ENCODE results near the gene KDM7A. TPM values are rescaled to one million over a fixed set of nuclear protein-coding genes. Genes with fewer than 3 reads are reported as not detected.

The KDM7A gene
- total RNA-seq, 1 experiment from 2014 or later = 6.6 TPM

DNA sequence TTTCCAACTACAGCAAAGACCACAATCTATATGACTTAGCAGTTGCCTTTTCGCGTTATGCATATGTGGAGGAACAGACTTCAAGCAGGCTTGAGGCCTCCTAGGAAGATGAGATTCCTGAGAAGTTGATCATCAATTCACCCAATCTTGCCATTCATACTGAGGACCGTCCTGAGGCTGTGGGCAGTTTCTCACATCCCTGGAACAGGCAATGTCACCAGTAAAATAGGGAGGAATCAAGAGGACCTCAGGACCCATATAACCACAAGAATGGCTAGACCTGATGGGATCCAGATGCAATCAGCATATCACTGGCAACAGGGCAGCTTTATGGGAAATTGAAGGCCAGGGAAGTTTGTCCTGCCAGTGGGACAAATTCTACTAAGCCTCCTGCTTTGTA, 17.3 kb downstream of the KDM7A start:
- no peak overlapping the region for H3K4me3 Mint-ChIP-seq
- Histone ChIP-seq H3K27me3 (ENCODE audit: insufficient read depth, low read length) (no peaks in the 10 kb centered on the region), H3K27ac (ENCODE audit: insufficient read length, low read depth, low read length) (no peak overlapping the region), H4K20me1 (ENCODE audit: control insufficient read depth, insufficient read depth, insufficient read length) (no peaks in the 10 kb centered on the region), H4K8ac (replicated peaks; ENCODE audit: insufficient read length, low read depth, low read length) (no peak overlapping the region), H3T11ph (ENCODE audit: low read length) (no peak overlapping the region), H2BK20ac (ENCODE audit: low read depth, low read length, poor library complexity, severe bottlenecking) (no peak overlapping the region), H4K5ac (ENCODE audit: insufficient read length, low read depth, low read length) (no peak overlapping the region), H2BK120ac (ENCODE audit: low read depth, low read length, poor library complexity, severe bottlenecking) (no peak overlapping the region), H2BK15ac (ENCODE audit: low read depth, low read length) (no peak overlapping the region), H2BK12ac (ENCODE audit: insufficient read length, low read depth, low read length) (no peak overlapping the region), H3K23ac (ENCODE audit: insufficient read length, low read depth, low read length) (no peak overlapping the region), H2AK5ac (ENCODE audit: insufficient read length, low read length) (no peak overlapping the region), H3K79me2 (ENCODE audit: insufficient read depth, low read length) (no peaks in the 10 kb centered on the region), H3K9me3 (ENCODE audit: control insufficient read depth, low read depth, low read length) (no peaks in the 10 kb centered on the region), H3K4me2 (ENCODE audit: insufficient read depth, insufficient read length, low read length) (no peak overlapping the region), H4K91ac (ENCODE audit: insufficient read length, low read depth, low read length) (no peak overlapping the region), H3K23me2 (ENCODE audit: insufficient read length, low read depth, low read length, poor library complexity, severe bottlenecking) (no peaks in the 10 kb centered on the region), H2AFZ (ENCODE audit: low read length) (no peak overlapping the region), H2BK5ac (ENCODE audit: insufficient read length, low read length) (no peak overlapping the region), H3K18ac (ENCODE audit: insufficient read length, low read depth, low read length) (no peak overlapping the region), H3K79me1 (ENCODE audit: insufficient read depth, low read depth, low read length, poor library complexity, severe bottlenecking) (no peaks in the 10 kb centered on the region), H3K9ac (ENCODE audit: extremely low read depth, insufficient read length, low read length) (no peak overlapping the region), H3K14ac (ENCODE audit: insufficient read depth, low read length) (no peak overlapping the region), H3K56ac (ENCODE audit: insufficient read length, low read depth, low read length) (no peak overlapping the region), H3K4ac (ENCODE audit: low read depth, low read length) (no peak overlapping the region), H3K4me1 (ENCODE audit: insufficient read depth, low read length) (peaks cover 4% of the 10 kb centered on the region; the same call in 1 of the 2 replicates)
- TF ChIP-seq, protein P1, sequence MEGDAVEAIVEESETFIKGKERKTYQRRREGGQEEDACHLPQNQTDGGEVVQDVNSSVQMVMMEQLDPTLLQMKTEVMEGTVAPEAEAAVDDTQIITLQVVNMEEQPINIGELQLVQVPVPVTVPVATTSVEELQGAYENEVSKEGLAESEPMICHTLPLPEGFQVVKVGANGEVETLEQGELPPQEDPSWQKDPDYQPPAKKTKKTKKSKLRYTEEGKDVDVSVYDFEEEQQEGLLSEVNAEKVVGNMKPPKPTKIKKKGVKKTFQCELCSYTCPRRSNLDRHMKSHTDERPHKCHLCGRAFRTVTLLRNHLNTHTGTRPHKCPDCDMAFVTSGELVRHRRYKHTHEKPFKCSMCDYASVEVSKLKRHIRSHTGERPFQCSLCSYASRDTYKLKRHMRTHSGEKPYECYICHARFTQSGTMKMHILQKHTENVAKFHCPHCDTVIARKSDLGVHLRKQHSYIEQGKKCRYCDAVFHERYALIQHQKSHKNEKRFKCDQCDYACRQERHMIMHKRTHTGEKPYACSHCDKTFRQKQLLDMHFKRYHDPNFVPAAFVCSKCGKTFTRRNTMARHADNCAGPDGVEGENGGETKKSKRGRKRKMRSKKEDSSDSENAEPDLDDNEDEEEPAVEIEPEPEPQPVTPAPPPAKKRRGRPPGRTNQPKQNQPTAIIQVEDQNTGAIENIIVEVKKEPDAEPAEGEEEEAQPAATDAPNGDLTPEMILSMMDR (conservative IDR thresholded peaks at IDR 0.05) = no peak
- H3K27me3 Mint-ChIP-seq (ENCODE audit: low read depth) = no peaks in the 10 kb centered on the region
- no peaks in the 10 kb centered on the region; a peak in 1 of 7 replicates for H3K36me3 Mint-ChIP-seq (ENCODE audit: insufficient read depth in 1 of 3, low read depth in 3 of 3)
- DNase-seq = no peak
- no CpG with 5 or more reads among the region's 3 CpGs for WGBS (ENCODE audit: extremely low coverage, insufficient read length, low lambda C conversion rate)
- no peak overlapping the region for H3K27ac Mint-ChIP-seq
- H3K4me1 Mint-ChIP-seq = peaks cover 26 to 46% of the 10 kb centered on the region in 2 experiments
- no peaks in the 10 kb centered on the region for H3K9me3 Mint-ChIP-seq

All from H9 (cell line).